GM12873 (cell line): ENCODE measurements around the gene SMAD3.

Experiments used
- TF ChIP-seq, protein P1 (sequence below): IDR thresholded peaks from 2 replicates; pipeline ENCODE4 v1.5.1; 2012; ENCODE audit warnings: low read depth, mild to moderate bottlenecking, moderate library complexity, low read length, control low read depth; ENCODE audit not compliant: insufficient read depth; ENCODE audit errors: missing control alignments

Gene SMAD3

GRCh38 chr15:67181221-67181639, 115.8 kb downstream of the SMAD3 start:
- TF ChIP-seq, protein P1, sequence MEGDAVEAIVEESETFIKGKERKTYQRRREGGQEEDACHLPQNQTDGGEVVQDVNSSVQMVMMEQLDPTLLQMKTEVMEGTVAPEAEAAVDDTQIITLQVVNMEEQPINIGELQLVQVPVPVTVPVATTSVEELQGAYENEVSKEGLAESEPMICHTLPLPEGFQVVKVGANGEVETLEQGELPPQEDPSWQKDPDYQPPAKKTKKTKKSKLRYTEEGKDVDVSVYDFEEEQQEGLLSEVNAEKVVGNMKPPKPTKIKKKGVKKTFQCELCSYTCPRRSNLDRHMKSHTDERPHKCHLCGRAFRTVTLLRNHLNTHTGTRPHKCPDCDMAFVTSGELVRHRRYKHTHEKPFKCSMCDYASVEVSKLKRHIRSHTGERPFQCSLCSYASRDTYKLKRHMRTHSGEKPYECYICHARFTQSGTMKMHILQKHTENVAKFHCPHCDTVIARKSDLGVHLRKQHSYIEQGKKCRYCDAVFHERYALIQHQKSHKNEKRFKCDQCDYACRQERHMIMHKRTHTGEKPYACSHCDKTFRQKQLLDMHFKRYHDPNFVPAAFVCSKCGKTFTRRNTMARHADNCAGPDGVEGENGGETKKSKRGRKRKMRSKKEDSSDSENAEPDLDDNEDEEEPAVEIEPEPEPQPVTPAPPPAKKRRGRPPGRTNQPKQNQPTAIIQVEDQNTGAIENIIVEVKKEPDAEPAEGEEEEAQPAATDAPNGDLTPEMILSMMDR, result peak; percentile 17

GRCh38 chr15:67183443-67184169, 118.2 kb downstream of the SMAD3 start:
- TF ChIP-seq, protein P1, result no peak

- TF ChIP-seq, protein P1, result no peak
Observed at GRCh38 chr15:67184208-67184925, 119.0 kb downstream of the SMAD3 start.

- TF ChIP-seq, protein P1, result no peak
Observed at GRCh38 chr15:67185051-67185450, 119.6 kb downstream of the SMAD3 start.

DNA sequence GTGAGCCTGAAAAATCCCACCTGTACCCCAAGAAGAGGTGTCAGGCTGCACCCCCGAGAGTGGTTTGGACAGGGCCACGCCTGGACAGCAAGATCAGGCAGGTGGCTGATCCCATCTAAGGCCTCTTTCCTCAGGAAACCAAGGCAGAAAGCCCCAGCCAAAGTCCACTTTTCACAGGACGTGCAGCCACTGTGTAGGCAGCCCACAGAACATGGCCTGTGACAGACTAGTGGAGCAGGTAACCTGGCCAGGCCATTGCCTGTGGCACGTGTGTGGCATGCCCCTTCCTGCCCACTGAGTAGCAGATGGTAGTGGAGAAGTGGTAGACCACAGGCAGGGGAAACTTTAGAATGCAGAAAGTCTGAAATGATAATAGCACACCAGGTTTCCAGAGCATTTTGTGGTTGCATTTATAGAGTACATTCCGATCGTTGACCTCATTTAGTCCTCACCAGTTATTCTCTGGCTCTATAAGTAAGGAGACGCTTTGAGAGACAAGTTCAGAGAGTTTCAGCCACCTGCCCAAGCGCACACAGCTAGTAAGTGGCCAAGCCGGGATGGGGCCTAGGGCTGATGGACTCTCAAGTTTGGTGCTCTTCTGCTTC, 120.3 kb downstream of the SMAD3 start:
- TF ChIP-seq, protein P1, result no peak

- TF ChIP-seq, protein P1, result no peak
Observed at GRCh38 chr15:67186226-67186649, 120.8 kb downstream of the SMAD3 start.

DNA sequence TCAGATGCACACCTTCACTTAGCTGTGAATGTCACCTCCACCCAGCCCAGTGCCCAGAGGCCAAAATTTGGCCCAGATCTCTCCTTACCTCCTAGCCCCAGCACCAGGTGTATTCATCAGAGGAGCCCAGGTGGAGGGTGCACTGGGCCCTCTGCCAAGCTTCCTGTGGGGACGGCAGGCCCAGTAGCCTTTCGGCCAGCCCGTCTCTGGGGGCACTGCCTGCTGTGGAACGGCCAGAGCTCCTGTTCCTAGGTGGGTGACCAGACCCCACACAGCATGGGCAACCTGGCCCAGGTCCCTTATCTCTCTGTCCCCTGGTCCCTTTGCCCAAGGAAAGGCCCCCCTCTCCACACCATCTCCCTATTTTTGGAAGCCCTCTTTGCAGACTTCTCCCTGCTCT, 121.3 kb downstream of the SMAD3 start:
- TF ChIP-seq, protein P1, result no peak
